HG02678 (cell line): ENCODE measurements around the gene SMAD7.

Source experiments
- ATAC-seq: cut with Tn5 transposase; IDR thresholded peaks from one replicate; pipeline ENCODE4 v1.9.1; 2021; ENCODE audit warnings: mild to moderate bottlenecking, moderate library complexity; ENCODE audit not compliant: unreplicated experiment

The SMAD7 gene

GRCh38 chr18:48987821-48988220, 37.1 kb upstream of the SMAD7 start:
- ATAC-seq: no peak

GRCh38 chr18:48986851-48987761, 36.3 kb upstream of the SMAD7 start:
- no peak for ATAC-seq

GRCh38 chr18:48985161-48985560, 34.4 kb upstream of the SMAD7 start:
- no peak for ATAC-seq

GRCh38 chr18:48983793-48984437, 33.1 kb upstream of the SMAD7 start:
- no peak for ATAC-seq

GRCh38 chr18:48982266-48982665, 31.5 kb upstream of the SMAD7 start:
- ATAC-seq: no peak

- no peak for ATAC-seq
Measured at GRCh38 chr18:48979944-48980890, 29.5 kb upstream of the SMAD7 start.

GRCh38 chr18:48977914-48978313, 27.1 kb upstream of the SMAD7 start:
- no peak for ATAC-seq

- ATAC-seq: peak; percentile 65
Measured at GRCh38 chr18:48975817-48976649, 25.3 kb upstream of the SMAD7 start.

GRCh38 chr18:48975120-48975816, 24.5 kb upstream of the SMAD7 start:
- peak; percentile 11 for ATAC-seq

GRCh38 chr18:48974304-48975119, 23.7 kb upstream of the SMAD7 start:
- ATAC-seq: no peak

- no peak for ATAC-seq
Measured at GRCh38 chr18:48973731-48974130, 23.0 kb upstream of the SMAD7 start.

- ATAC-seq: no peak
Measured at GRCh38 chr18:48968412-48969215, 17.8 kb upstream of the SMAD7 start.

GRCh38 chr18:48967545-48967944, 16.8 kb upstream of the SMAD7 start:
- ATAC-seq: no peak

- ATAC-seq: no peak
Measured at GRCh38 chr18:48966523-48966922, 15.8 kb upstream of the SMAD7 start.

- ATAC-seq: no peak
Measured at GRCh38 chr18:48963586-48964470, 13.1 kb upstream of the SMAD7 start.

GRCh38 chr18:48962994-48963561, 12.3 kb upstream of the SMAD7 start:
- ATAC-seq: no peak
